ENCODE data around the gene DYDC1. TPM values are rescaled to one million over a fixed set of nuclear protein-coding genes. Genes with fewer than 3 reads are reported as not detected.
A peak's percentile ranks its signal among the peaks of the same experiment; 100 is the strongest.
"Not testable (repeated sequence)": the region's sequence is repeated elsewhere in the genome, so short reads cannot be mapped to it uniquely, and the experiment has no call there.

The DYDC1 gene
- not detected for total RNA-seq

GRCh38 chr10:80356563-80356988 lies at the start of gene DYDC1, which contains the start of gene DYDC2:
DYDC1 (minus strand) TSS chr10:80356755; CDS start chr10:80352601, 4,154 bp downstream.
DYDC2 (plus strand) TSS chr10:80356781; CDS start chr10:80362444, 5,663 bp downstream.
- peak; percentile 45 for DNase-seq (ENCODE audit: low spot score)

GRCh38 chr10:80406204-80406603 lies 49.6 kb upstream of the DYDC1 start:
- DNase-seq (ENCODE audit: low spot score), result no peak

- no peak for DNase-seq (ENCODE audit: low spot score)
Observed at GRCh38 chr10:80405626-80406025, 49.1 kb upstream of the DYDC1 start.

- DNase-seq (ENCODE audit: low spot score), result no peak
Observed at GRCh38 chr10:80405035-80405434, 48.5 kb upstream of the DYDC1 start.

GRCh38 chr10:80400136-80400804 lies 43.7 kb upstream of the DYDC1 start:
- no peak for DNase-seq (ENCODE audit: low spot score)

- no peak for DNase-seq (ENCODE audit: low spot score)
Observed at GRCh38 chr10:80397014-80397413, 40.5 kb upstream of the DYDC1 start.

- no peak for DNase-seq (ENCODE audit: low spot score)
Observed at GRCh38 chr10:80394358-80394916, 37.9 kb upstream of the DYDC1 start.

- DNase-seq (ENCODE audit: low spot score), result no peak
Observed at GRCh38 chr10:80392250-80392649, 35.7 kb upstream of the DYDC1 start.

- no peak for DNase-seq (ENCODE audit: low spot score)
Observed at GRCh38 chr10:80390740-80391139, 34.2 kb upstream of the DYDC1 start.

- peak; percentile 41 for DNase-seq (ENCODE audit: low spot score)
Observed at GRCh38 chr10:80382989-80383388, 26.4 kb upstream of the DYDC1 start.

GRCh38 chr10:80380185-80380584 lies 23.6 kb upstream of the DYDC1 start:
- DNase-seq (ENCODE audit: low spot score), result no peak

- DNase-seq (ENCODE audit: low spot score), result no peak
Observed at GRCh38 chr10:80379701-80380100, 23.1 kb upstream of the DYDC1 start.

- no peak for DNase-seq (ENCODE audit: low spot score)
Observed at GRCh38 chr10:80373502-80373901, 16.9 kb upstream of the DYDC1 start.

GRCh38 chr10:80372675-80373074 lies 16.1 kb upstream of the DYDC1 start:
- no peak for DNase-seq (ENCODE audit: low spot score)

- DNase-seq (ENCODE audit: low spot score), result no peak
Observed at GRCh38 chr10:80371467-80371866, 14.9 kb upstream of the DYDC1 start.

- no peak for DNase-seq (ENCODE audit: low spot score)
Observed at GRCh38 chr10:80365510-80365909, 9.0 kb upstream of the DYDC1 start.

- DNase-seq (ENCODE audit: low spot score), result no peak
Observed at GRCh38 chr10:80359644-80360043, 3.1 kb upstream of the DYDC1 start.

- DNase-seq (ENCODE audit: low spot score), result not testable (repeated sequence)
Observed at GRCh38 chr10:80358925-80359324, 2.4 kb upstream of the DYDC1 start.

- DNase-seq (ENCODE audit: low spot score), result no peak
Observed at GRCh38 chr10:80357851-80358125, 1.2 kb upstream of the DYDC1 start.

- DNase-seq (ENCODE audit: low spot score), result no peak
Observed at GRCh38 chr10:80356989-80357850, 665 bp upstream of the DYDC1 start.

GRCh38 chr10:80351220-80351619 lies 5.3 kb downstream of the DYDC1 start:
- no peak for DNase-seq (ENCODE audit: low spot score)

GRCh38 chr10:80350251-80350650 lies 6.3 kb downstream of the DYDC1 start:
- DNase-seq (ENCODE audit: low spot score), result no peak

GRCh38 chr10:80344912-80345311 lies 11.6 kb downstream of the DYDC1 start:
- DNase-seq (ENCODE audit: low spot score), result no peak

Data from mucosa of gallbladder (tissue), 1 donor.